ENCODE results near the gene MAPK8IP3.

DNA sequence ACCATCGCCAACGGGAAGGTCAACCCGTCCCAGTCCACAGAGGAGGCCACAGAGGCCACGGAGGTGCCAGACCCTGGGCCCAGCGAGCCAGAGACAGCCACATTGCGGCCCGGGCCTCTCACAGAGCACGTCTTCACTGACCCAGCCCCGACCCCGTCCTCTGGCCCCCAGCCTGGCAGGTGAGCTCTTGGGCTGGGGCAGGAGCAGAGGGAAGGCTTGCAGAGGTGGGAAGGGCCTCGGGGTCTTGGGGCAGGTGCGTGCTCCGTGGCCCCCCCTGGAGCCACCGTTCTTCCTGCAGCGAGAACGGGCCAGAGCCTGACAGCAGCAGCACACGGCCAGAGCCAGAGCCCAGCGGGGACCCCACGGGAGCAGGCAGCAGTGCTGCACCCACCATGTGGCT, 60.2 kb downstream of the MAPK8IP3 start:
- TF ChIP-seq, protein P1, sequence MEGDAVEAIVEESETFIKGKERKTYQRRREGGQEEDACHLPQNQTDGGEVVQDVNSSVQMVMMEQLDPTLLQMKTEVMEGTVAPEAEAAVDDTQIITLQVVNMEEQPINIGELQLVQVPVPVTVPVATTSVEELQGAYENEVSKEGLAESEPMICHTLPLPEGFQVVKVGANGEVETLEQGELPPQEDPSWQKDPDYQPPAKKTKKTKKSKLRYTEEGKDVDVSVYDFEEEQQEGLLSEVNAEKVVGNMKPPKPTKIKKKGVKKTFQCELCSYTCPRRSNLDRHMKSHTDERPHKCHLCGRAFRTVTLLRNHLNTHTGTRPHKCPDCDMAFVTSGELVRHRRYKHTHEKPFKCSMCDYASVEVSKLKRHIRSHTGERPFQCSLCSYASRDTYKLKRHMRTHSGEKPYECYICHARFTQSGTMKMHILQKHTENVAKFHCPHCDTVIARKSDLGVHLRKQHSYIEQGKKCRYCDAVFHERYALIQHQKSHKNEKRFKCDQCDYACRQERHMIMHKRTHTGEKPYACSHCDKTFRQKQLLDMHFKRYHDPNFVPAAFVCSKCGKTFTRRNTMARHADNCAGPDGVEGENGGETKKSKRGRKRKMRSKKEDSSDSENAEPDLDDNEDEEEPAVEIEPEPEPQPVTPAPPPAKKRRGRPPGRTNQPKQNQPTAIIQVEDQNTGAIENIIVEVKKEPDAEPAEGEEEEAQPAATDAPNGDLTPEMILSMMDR (IDR thresholded peaks at IDR 0.05), result no peak
- no peak for TF ChIP-seq EZH2 (IDR thresholded peaks at IDR 0.05)

Data from neural progenitor cell (in vitro differentiated cells).